Measurements from ENCODE around the gene PEMT. TPM values are rescaled to one million over a fixed set of nuclear protein-coding genes. Genes with fewer than 3 reads are reported as not detected.

The PEMT gene
- total and polyA plus RNA-seq, 2 experiments from 2014 or later, result 54.8 to 55.2 TPM

DNA sequence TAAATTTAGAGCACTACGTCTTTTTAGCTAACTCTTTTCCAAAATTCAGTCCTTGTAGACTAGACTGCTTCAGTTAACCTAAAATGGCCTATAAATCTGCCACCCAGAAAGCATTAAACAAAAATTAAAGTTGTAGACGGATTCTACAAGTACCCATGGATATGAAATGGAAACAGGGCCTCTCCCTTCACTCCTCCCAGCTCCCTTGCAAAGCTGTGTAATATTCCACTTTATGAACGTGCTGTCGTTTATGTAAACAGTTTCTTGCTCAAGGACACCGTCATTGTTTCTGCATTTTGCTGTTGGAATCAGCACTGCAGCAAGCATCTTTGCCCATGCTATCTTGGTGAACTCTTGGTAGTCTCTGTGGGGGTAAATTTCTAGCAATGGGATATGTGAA is 109.6 kb downstream of the PEMT start (continued):
- TF ChIP-seq, protein P1, sequence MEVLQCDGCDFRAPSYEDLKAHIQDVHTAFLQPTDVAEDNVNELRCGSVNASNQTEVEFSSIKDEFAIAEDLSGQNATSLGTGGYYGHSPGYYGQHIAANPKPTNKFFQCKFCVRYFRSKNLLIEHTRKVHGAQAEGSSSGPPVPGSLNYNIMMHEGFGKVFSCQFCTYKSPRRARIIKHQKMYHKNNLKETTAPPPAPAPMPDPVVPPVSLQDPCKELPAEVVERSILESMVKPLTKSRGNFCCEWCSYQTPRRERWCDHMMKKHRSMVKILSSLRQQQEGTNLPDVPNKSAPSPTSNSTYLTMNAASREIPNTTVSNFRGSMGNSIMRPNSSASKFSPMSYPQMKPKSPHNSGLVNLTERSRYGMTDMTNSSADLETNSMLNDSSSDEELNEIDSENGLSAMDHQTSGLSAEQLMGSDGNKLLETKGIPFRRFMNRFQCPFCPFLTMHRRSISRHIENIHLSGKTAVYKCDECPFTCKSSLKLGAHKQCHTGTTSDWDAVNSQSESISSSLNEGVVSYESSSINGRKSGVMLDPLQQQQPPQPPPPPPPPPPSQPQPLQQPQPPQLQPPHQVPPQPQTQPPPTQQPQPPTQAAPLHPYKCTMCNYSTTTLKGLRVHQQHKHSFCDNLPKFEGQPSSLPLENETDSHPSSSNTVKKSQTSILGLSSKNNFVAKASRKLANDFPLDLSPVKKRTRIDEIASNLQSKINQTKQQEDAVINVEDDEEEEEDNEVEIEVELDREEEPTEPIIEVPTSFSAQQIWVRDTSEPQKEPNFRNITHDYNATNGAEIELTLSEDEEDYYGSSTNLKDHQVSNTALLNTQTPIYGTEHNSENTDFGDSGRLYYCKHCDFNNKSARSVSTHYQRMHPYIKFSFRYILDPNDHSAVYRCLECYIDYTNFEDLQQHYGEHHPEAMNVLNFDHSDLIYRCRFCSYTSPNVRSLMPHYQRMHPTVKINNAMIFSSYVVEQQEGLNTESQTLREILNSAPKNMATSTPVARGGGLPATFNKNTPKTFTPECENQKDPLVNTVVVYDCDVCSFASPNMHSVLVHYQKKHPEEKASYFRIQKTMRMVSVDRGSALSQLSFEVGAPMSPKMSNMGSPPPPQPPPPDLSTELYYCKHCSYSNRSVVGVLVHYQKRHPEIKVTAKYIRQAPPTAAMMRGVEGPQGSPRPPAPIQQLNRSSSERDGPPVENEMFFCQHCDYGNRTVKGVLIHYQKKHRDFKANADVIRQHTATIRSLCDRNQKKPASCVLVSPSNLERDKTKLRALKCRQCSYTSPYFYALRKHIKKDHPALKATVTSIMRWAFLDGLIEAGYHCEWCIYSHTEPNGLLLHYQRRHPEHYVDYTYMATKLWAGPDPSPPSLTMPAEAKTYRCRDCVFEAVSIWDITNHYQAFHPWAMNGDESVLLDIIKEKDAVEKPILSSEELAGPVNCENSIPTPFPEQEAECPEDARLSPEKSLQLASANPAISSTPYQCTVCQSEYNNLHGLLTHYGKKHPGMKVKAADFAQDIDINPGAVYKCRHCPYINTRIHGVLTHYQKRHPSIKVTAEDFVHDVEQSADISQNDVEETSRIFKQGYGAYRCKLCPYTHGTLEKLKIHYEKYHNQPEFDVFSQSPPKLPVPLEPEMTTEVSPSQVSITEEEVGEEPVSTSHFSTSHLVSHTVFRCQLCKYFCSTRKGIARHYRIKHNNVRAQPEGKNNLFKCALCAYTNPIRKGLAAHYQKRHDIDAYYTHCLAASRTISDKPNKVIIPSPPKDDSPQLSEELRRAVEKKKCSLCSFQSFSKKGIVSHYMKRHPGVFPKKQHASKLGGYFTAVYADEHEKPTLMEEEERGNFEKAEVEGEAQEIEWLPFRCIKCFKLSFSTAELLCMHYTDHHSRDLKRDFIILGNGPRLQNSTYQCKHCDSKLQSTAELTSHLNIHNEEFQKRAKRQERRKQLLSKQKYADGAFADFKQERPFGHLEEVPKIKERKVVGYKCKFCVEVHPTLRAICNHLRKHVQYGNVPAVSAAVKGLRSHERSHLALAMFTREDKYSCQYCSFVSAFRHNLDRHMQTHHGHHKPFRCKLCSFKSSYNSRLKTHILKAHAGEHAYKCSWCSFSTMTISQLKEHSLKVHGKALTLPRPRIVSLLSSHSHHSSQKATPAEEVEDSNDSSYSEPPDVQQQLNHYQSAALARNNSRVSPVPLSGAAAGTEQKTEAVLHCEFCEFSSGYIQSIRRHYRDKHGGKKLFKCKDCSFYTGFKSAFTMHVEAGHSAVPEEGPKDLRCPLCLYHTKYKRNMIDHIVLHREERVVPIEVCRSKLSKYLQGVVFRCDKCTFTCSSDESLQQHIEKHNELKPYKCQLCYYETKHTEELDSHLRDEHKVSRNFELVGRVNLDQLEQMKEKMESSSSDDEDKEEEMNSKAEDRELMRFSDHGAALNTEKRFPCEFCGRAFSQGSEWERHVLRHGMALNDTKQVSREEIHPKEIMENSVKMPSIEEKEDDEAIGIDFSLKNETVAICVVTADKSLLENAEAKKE (CRISPR knock-in tag; IDR thresholded peaks at IDR 0.05), result no peak

DNA sequence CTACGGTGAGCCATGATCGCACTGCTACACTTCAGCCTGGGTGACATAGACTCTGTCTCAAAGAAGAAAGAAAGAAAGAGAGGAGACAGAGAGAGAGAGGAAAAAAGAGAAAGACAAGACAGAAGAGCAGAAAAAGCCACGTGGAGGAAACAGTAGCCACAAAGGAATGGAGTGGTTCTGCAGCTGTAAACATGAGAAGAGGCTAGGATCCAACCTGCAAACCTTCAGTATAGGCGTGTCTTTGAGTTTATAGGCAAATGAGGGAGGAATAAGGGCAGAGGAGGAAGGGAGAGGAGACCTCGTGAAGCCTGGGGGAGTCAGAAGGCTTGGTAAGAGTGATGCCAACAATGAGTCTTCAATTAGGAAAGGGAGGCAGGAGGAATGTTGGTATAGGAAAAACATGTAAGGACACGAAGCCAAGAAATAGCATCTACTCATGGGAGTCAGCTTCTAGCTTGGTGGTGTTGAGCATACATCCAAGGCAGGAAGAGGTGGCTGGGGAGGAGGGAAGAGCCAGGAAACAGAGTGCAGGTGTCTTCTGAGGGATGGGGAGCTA is 110.8 kb downstream of the PEMT start:
- Mint-ChIP-seq H3K36me3 (ENCODE audit: low read depth) (peaks cover 13% of the 10 kb centered on the region), H3K4me1 (peaks cover 11% of the 10 kb centered on the region), H3K27me3 (ENCODE audit: insufficient read depth, low read depth, poor library complexity) (peaks cover 7% of the 10 kb centered on the region), H3K9me3 (no peaks in the 10 kb centered on the region), H3K27ac (no peak overlapping the region), H3K4me3 (no peak overlapping the region)
- no peak for DNase-seq (ENCODE audit: low spot score)
- Histone ChIP-seq H3K79me2 (replicated peaks; ENCODE audit: insufficient read depth) (peaks cover 85% of the 10 kb centered on the region), H3K4me3 (no peak overlapping the region), H2AFZ (no peak overlapping the region), H3F3A (replicated peaks; ENCODE audit: low read depth) (no peaks in the 10 kb centered on the region), H3K27ac (ENCODE audit: low read depth) (no peak overlapping the region), H3K27me3 (ENCODE audit: insufficient read depth) (no peaks in the 10 kb centered on the region), H3K4me2 (no peak overlapping the region), H3K36me3 (ENCODE audit: insufficient read depth) (no peaks in the 10 kb centered on the region), H3K9me2 (ENCODE audit: insufficient read depth) (no peaks in the 10 kb centered on the region), H3K4me1 (ENCODE audit: insufficient read depth) (peaks cover 8% of the 10 kb centered on the region), H4K20me1 (replicated peaks; ENCODE audit: insufficient read depth) (peaks cover 11% of the 10 kb centered on the region; the same call in 1 of the 2 replicates)
- ATAC-seq, result no peak
- TF ChIP-seq ZNF331 (CRISPR knock-in tag; IDR thresholded peaks at IDR 0.05; ENCODE audit: low read depth), result no peak
- TF ChIP-seq STAT1 (IDR thresholded peaks at IDR 0.05; ENCODE audit: unreplicated experiment), result no peak
- no peak for TF ChIP-seq NANOG (IDR thresholded peaks at IDR 0.05; ENCODE audit: borderline replicate concordance)
- TF ChIP-seq ZNF114 (CRISPR knock-in tag; IDR thresholded peaks at IDR 0.05), result no peak
- TF ChIP-seq, protein P2, sequence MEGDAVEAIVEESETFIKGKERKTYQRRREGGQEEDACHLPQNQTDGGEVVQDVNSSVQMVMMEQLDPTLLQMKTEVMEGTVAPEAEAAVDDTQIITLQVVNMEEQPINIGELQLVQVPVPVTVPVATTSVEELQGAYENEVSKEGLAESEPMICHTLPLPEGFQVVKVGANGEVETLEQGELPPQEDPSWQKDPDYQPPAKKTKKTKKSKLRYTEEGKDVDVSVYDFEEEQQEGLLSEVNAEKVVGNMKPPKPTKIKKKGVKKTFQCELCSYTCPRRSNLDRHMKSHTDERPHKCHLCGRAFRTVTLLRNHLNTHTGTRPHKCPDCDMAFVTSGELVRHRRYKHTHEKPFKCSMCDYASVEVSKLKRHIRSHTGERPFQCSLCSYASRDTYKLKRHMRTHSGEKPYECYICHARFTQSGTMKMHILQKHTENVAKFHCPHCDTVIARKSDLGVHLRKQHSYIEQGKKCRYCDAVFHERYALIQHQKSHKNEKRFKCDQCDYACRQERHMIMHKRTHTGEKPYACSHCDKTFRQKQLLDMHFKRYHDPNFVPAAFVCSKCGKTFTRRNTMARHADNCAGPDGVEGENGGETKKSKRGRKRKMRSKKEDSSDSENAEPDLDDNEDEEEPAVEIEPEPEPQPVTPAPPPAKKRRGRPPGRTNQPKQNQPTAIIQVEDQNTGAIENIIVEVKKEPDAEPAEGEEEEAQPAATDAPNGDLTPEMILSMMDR (conservative IDR thresholded peaks at IDR 0.05; ENCODE audit: low read depth in 2 of 2), result no peak
